SK-N-SH treated with all-trans-retinoic acid at 6 μM for 48 hours (cell line): ENCODE measurements around the gene DBI.

Source experiments
- CREB5 ChIP-seq: fragments of 250-450 bp; sonication (Bioruptor Pico); IDR thresholded peaks from 2 replicates; pipeline ENCODE4 v1.5.1; 2020; ENCODE audit warnings: low read depth, mild to moderate bottlenecking, moderate library complexity
- CSDC2 ChIP-seq: fragments of 250-450 bp; sonication (Bioruptor Pico); IDR thresholded peaks from 2 replicates; pipeline ENCODE4 v1.5.0; 2020; ENCODE audit warnings: mild to moderate bottlenecking, moderate library complexity
- CSRNP3 ChIP-seq: fragments of 250-450 bp; sonication (Bioruptor Pico); IDR thresholded peaks from 2 replicates; pipeline ENCODE4 v1.5.1; 2021; ENCODE audit warnings: mild to moderate bottlenecking, moderate library complexity
- GLIS3 ChIP-seq: fragments of 250-450 bp; sonication (Bioruptor Pico); IDR thresholded peaks from 2 replicates; pipeline ENCODE4 v1.5.0; 2020; ENCODE audit warnings: mild to moderate bottlenecking, moderate library complexity
- OSR1 ChIP-seq: fragments of 250-450 bp; sonication (Bioruptor Pico); IDR thresholded peaks from 2 replicates; pipeline ENCODE4 v1.8.0; 2022; ENCODE audit warnings: moderate library complexity, mild to moderate bottlenecking, inconsistent platforms
- PPARA ChIP-seq: fragments of 250-450 bp; sonication (Bioruptor Pico); IDR thresholded peaks from 2 replicates; pipeline ENCODE4 v1.5.0; 2020; ENCODE audit warnings: mild to moderate bottlenecking, borderline replicate concordance
- SNAI2 ChIP-seq: fragments of 250-450 bp; sonication (Bioruptor Pico); IDR thresholded peaks from 2 replicates; pipeline ENCODE4 v1.5.0; 2020; ENCODE audit warnings: mild to moderate bottlenecking, moderate library complexity
- TCF4 ChIP-seq: fragments of 250-450 bp; sonication (Bioruptor Pico); IDR thresholded peaks from 2 replicates; pipeline ENCODE4 v1.8.0; 2021; ENCODE audit warnings: mild to moderate bottlenecking, moderate library complexity, borderline replicate concordance
- ZC3H10 ChIP-seq: fragments of 250-450 bp; sonication (Bioruptor Pico); IDR thresholded peaks from 2 replicates; pipeline ENCODE4 v1.5.1; 2021; ENCODE audit warnings: mild to moderate bottlenecking, moderate library complexity
- ZNF565 ChIP-seq: fragments of 450-650 bp; formaldehyde crosslinking; conservative IDR thresholded peaks from 2 replicates; pipeline ENCODE4 v1.5.0; 2020; ENCODE audit warnings: low read depth, mild to moderate bottlenecking, moderate library complexity
- ZNF70 ChIP-seq: fragments of 450-650 bp; formaldehyde crosslinking; IDR thresholded peaks from 2 replicates; pipeline ENCODE4 v1.5.0; 2020; ENCODE audit warnings: mild to moderate bottlenecking, moderate library complexity
- ZNF8 ChIP-seq: fragments of 450-650 bp; formaldehyde crosslinking; IDR thresholded peaks from 2 replicates; pipeline ENCODE4 v1.5.0; 2020; ENCODE audit warnings: mild to moderate bottlenecking, moderate library complexity
- TF ChIP-seq, protein P1 (sequence below): fragments of 250-450 bp; sonication (Bioruptor Pico); IDR thresholded peaks from 2 replicates; pipeline ENCODE4 v1.8.0; 2020; ENCODE audit warnings: mild to moderate bottlenecking, moderate library complexity, borderline replicate concordance
- TF ChIP-seq, protein P2 (sequence below): fragments of 250-450 bp; sonication (Bioruptor Pico); IDR thresholded peaks from 2 replicates; pipeline ENCODE4 v1.8.0; 2021; ENCODE audit warnings: low read depth, mild to moderate bottlenecking, moderate library complexity, borderline replicate concordance

DNA sequence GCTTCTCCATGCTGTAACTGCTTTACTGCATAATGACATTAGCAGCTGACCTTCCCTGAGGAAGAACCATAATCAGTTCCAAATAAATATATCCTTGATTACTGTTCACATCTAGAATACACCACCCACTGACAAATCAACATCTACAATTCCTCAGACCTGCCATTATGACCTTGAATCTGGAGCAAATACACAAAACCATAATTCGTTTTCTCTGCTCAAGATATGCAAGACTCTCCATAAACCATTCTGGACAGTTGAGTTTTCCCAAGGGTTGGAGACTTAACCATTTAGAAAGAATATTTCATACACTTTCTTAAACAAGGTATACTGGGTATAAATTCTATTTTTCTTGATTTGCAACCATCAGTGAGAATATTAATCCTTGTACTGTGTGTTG, 11.9 kb upstream of the DBI start:
- TF ChIP-seq, protein P1, sequence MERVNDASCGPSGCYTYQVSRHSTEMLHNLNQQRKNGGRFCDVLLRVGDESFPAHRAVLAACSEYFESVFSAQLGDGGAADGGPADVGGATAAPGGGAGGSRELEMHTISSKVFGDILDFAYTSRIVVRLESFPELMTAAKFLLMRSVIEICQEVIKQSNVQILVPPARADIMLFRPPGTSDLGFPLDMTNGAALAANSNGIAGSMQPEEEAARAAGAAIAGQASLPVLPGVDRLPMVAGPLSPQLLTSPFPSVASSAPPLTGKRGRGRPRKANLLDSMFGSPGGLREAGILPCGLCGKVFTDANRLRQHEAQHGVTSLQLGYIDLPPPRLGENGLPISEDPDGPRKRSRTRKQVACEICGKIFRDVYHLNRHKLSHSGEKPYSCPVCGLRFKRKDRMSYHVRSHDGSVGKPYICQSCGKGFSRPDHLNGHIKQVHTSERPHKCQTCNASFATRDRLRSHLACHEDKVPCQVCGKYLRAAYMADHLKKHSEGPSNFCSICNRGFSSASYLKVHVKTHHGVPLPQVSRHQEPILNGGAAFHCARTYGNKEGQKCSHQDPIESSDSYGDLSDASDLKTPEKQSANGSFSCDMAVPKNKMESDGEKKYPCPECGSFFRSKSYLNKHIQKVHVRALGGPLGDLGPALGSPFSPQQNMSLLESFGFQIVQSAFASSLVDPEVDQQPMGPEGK (CRISPR knock-in tag) = no peak
- TF ChIP-seq ZNF8 (CRISPR knock-in tag) (no peak), TCF4 (no peak), OSR1 (CRISPR knock-in tag) (no peak), GLIS3 (no peak), CSRNP3 (no peak), CSDC2 (CRISPR knock-in tag) (no peak), PPARA (CRISPR knock-in tag) (no peak), ZNF565 (no peak), SNAI2 (no peak), ZNF70 (CRISPR knock-in tag) (no peak), ZC3H10 (CRISPR knock-in tag) (no peak), CREB5 (CRISPR knock-in tag) (no peak)
- TF ChIP-seq, protein P2, sequence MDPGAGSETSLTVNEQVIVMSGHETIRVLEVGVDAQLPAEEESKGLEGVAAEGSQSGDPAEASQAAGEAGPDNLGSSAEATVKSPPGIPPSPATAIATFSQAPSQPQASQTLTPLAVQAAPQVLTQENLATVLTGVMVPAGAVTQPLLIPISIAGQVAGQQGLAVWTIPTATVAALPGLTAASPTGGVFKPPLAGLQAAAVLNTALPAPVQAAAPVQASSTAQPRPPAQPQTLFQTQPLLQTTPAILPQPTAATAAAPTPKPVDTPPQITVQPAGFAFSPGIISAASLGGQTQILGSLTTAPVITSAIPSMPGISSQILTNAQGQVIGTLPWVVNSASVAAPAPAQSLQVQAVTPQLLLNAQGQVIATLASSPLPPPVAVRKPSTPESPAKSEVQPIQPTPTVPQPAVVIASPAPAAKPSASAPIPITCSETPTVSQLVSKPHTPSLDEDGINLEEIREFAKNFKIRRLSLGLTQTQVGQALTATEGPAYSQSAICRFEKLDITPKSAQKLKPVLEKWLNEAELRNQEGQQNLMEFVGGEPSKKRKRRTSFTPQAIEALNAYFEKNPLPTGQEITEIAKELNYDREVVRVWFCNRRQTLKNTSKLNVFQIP (CRISPR knock-in tag) = no peak
